CD4-positive, alpha-beta T cell treated with Interleukin-2 at 100 ng/mL for 4 hours (primary cell): ENCODE results near the gene LGALS3BP.

ENCODE experiments used
- DNase-seq: peaks from one replicate; pipeline ENCODE4 v3.0.0-alpha.2; 2020; ENCODE audit warnings: low spot score

The LGALS3BP gene

GRCh38 chr17:78937561-78937960 is 42.2 kb downstream of the LGALS3BP start:
- DNase-seq: no peak

GRCh38 chr17:78935419-78936323 is 44.1 kb downstream of the LGALS3BP start:
- no peak for DNase-seq

- DNase-seq: no peak
Measured at GRCh38 chr17:78934681-78935418, 44.9 kb downstream of the LGALS3BP start.

- no peak for DNase-seq
Measured at GRCh38 chr17:78933959-78934568, 45.7 kb downstream of the LGALS3BP start.

GRCh38 chr17:78933025-78933958 is 46.4 kb downstream of the LGALS3BP start:
- DNase-seq: peak; percentile 47

- DNase-seq: no peak
Measured at GRCh38 chr17:78929908-78930775, 49.6 kb downstream of the LGALS3BP start.

- no peak for DNase-seq
Measured at GRCh38 chr17:78925662-78926555, 53.8 kb downstream of the LGALS3BP start.

- peak; percentile 60 for DNase-seq
Measured at GRCh38 chr17:78925234-78925633, 54.5 kb downstream of the LGALS3BP start, which contains the start of gene TIMP2. Gene TIMP2, minus strand, starts transcription at chr17:78925387. Its CDS starts 299 bp downstream, at chr17:78925088.

- no peak for DNase-seq
Measured at GRCh38 chr17:78924481-78925151, 55.1 kb downstream of the LGALS3BP start.

GRCh38 chr17:78923660-78924453 is 55.9 kb downstream of the LGALS3BP start:
- peak; percentile 39 for DNase-seq

GRCh38 chr17:78922816-78923498 is 56.8 kb downstream of the LGALS3BP start:
- no peak for DNase-seq

- DNase-seq: no peak
Measured at GRCh38 chr17:78921437-78921971, 58.2 kb downstream of the LGALS3BP start.
